HCT116 (cell line): ENCODE data around the gene ZNF573. TPM values are rescaled to one million over a fixed set of nuclear protein-coding genes. Genes with fewer than 3 reads are reported as not detected.
A peak's percentile ranks its signal among the peaks of the same experiment; 100 is the strongest.

ENCODE experiments used
- ATAC-seq: fragments of 200-7000 bp; cut with Tn5 transposase; 2 replicates; pipeline ENCODE4 v1.9.1; 2020; ENCODE audit warnings: mild to moderate bottlenecking, moderate library complexity
- BruUV-seq: library from RNA; stranded (reverse); fragments of 400-500 nt; replicated peaks from 2 replicates; lab custom pipeline; 2021; lab: Mats Ljungman, UMichigan
- CTCF ChIA-PET: fragments of 300-600 bp; sonication (Branson Sonifier 250); formaldehyde crosslinking; loops from one replicate; lab custom pipeline; 2021; ENCODE audit warnings: antibody characterized with exemption; lab: Charles Lee
- POLR2A ChIA-PET: fragments of 300-600, 350-600 bp; sonication (Branson Sonifier 250); formaldehyde crosslinking; loops from one replicate; lab custom pipeline; 2021; ENCODE audit warnings: antibody characterized with exemption; lab: Charles Lee
- RAD21 ChIA-PET, 2 experiments: fragments of 300-600 bp; sonication (Branson Sonifier 250); formaldehyde crosslinking; loops; one replicate each; lab custom pipeline; 2023; ENCODE audit warnings: low total read pairs in 2 of 2; ENCODE audit not compliant: uncharacterized antibody in 2 of 2, unreplicated experiment in 2 of 2, low non-redundant PET in 1 of 2; lab: Charles Lee
- DNase-seq: peaks from one replicate; pipeline ENCODE4 v3.0.0-alpha.2; 2010; ENCODE audit warnings: low read depth, low spot score
- H2AFZ ChIP-seq: fragments of 200-600 bp; shearing (Covaris generic), sonication (generic); 2 replicates; pipeline ENCODE4 v1.6.1; 2017; ENCODE audit warnings: low read depth, mixed run types, mixed read lengths, antibody characterized with exemption, low read length; ENCODE audit not compliant: poor library complexity, severe bottlenecking
- H3K27ac ChIP-seq: 2 replicates; pipeline ENCODE4 v1.5.1; 2012; ENCODE audit warnings: low read depth, low read length
- H3K27me3 ChIP-seq: fragments of 200-600 bp; sonication (generic); 2 replicates; pipeline ENCODE4 v1.6.1; 2016; ENCODE audit warnings: mixed run types, low read length, mixed read lengths; ENCODE audit not compliant: insufficient read depth
- H3K36me3 ChIP-seq, 2 experiments: fragments of 200-500 bp in 1 of 2; fragments of 200-600 bp in 1 of 2; sonication (Bioruptor generic) in 1 of 2; sonication (generic) in 1 of 2; 2 replicates each; pipeline versions ENCODE4 v1.5.1 to v1.6.1; 2014 to 2016; ENCODE audit warnings: low read length in 2 of 2, inconsistent platforms in 1 of 2, mixed read lengths in 1 of 2, mixed run types in 1 of 2; ENCODE audit not compliant: insufficient read depth in 2 of 2, control insufficient read depth in 1 of 2
- H3K4me1 ChIP-seq, 2 experiments: fragments of 200-600 bp in 1 of 2; sonication (generic) in 1 of 2; 2 replicates each; pipeline versions ENCODE4 v1.5.1 to v1.6.1; 2012 to 2017; ENCODE audit warnings: low read length in 2 of 2, inconsistent platforms in 1 of 2, mild to moderate bottlenecking in 1 of 2, mixed read lengths in 1 of 2, mixed run types in 1 of 2, moderate library complexity in 1 of 2; ENCODE audit not compliant: insufficient read depth in 2 of 2, control insufficient read depth in 1 of 2
- H3K4me2 ChIP-seq: fragments of 200-600 bp; sonication (generic); 2 replicates; pipeline ENCODE4 v1.6.1; 2017; ENCODE audit warnings: mixed run types, low read length, mixed read lengths
- H3K4me3 ChIP-seq, 2 experiments: fragments of 200-600 bp in 1 of 2; sonication (generic) in 1 of 2; replicated peaks in 1 of 2; 2 replicates each; pipeline ENCODE4 v1.5.1; 2011 to 2016; ENCODE audit warnings: low read length in 2 of 2, control low read depth in 1 of 2, low read depth in 1 of 2, mild to moderate bottlenecking in 1 of 2, mixed read lengths in 1 of 2, mixed run types in 1 of 2
- H3K79me2 ChIP-seq: fragments of 200-600 bp; sonication (generic); 2 replicates; pipeline ENCODE4 v1.6.1; 2017; ENCODE audit warnings: mild to moderate bottlenecking, mixed run types, low read length, moderate library complexity, mixed read lengths; ENCODE audit not compliant: insufficient read depth
- H3K9ac ChIP-seq: fragments of 200-600 bp; sonication (generic); 2 replicates; pipeline ENCODE4 v1.6.1; 2016; ENCODE audit warnings: low read length, mixed read lengths
- H3K9me2 ChIP-seq: fragments of 200-600 bp; sonication (generic), shearing (Covaris generic); 2 replicates; pipeline ENCODE4 v1.6.1; 2017; ENCODE audit warnings: mixed run types, mild to moderate bottlenecking, moderate library complexity; ENCODE audit not compliant: insufficient read depth
- H3K9me3 ChIP-seq, 2 experiments: fragments of 200-500 bp in 1 of 2; fragments of 200-600 bp in 1 of 2; sonication (Bioruptor generic) in 1 of 2; sonication (generic) in 1 of 2; 2 replicates each; pipeline ENCODE4 v1.6.1; 2014 to 2017; ENCODE audit warnings: low read length in 2 of 2, mixed read lengths in 2 of 2, inconsistent platforms in 1 of 2, low read depth in 1 of 2, mild to moderate bottlenecking in 1 of 2, mixed run types in 1 of 2, moderate library complexity in 1 of 2; ENCODE audit not compliant: control insufficient read depth in 1 of 2, insufficient read depth in 1 of 2
- H4K20me1 ChIP-seq: fragments of 200-600 bp; sonication (generic), shearing (Covaris generic); 2 replicates; pipeline ENCODE4 v1.6.1; 2017; ENCODE audit warnings: mixed run types, mild to moderate bottlenecking, moderate library complexity; ENCODE audit not compliant: insufficient read depth
- ELF1 ChIP-seq: IDR thresholded peaks from 2 replicates; pipeline ENCODE4 v1.6.1; 2012; ENCODE audit warnings: low read depth, borderline replicate concordance
- POLR2A ChIP-seq: IDR thresholded peaks from 2 replicates; pipeline ENCODE4 v1.7.0; 2011; ENCODE audit warnings: borderline replicate concordance; ENCODE audit not compliant: insufficient read depth, insufficient read length; ENCODE audit errors: extremely low read depth
- SP1 ChIP-seq: IDR thresholded peaks from 2 replicates; pipeline ENCODE4 v1.6.1; 2012; ENCODE audit warnings: low read depth
- YY1 ChIP-seq: IDR thresholded peaks from 2 replicates; pipeline ENCODE4 v1.6.1; 2011; ENCODE audit warnings: low read length, low read depth, moderate library complexity, mild to moderate bottlenecking; ENCODE audit not compliant: insufficient replicate concordance; ENCODE audit errors: extremely low read depth
- ZNF274 ChIP-seq: fragments of 200-500 bp; sonication (Bioruptor generic); IDR thresholded peaks from 2 replicates; pipeline ENCODE4 v1.6.1; 2014; ENCODE audit warnings: mild to moderate bottlenecking, low read depth, low read length, inconsistent platforms
- intact Hi-C: fragments of 100-400 bp; cut with micrococcal nuclease; formaldehyde crosslinking; loops from 2 replicates; pipeline ENCODE4 v1.10.0; 2022
- total RNA-seq: library from RNA; stranded (reverse); gene quantifications from one replicate; pipeline ENCODE4 v1.2.1, GENCODE V29; 2021; ENCODE audit not compliant: unreplicated experiment
- TF ChIP-seq, protein P1 (sequence below): IDR thresholded peaks from 2 replicates; pipeline ENCODE4 v1.6.1; 2012; ENCODE audit warnings: low read depth
- TF ChIP-seq, protein P2 (sequence below): IDR thresholded peaks from 2 replicates; pipeline ENCODE4 v1.6.1; 2012

ZNF573 gene
- total RNA-seq, 1 experiment from 2014 or later: 2.4 TPM

DNA sequence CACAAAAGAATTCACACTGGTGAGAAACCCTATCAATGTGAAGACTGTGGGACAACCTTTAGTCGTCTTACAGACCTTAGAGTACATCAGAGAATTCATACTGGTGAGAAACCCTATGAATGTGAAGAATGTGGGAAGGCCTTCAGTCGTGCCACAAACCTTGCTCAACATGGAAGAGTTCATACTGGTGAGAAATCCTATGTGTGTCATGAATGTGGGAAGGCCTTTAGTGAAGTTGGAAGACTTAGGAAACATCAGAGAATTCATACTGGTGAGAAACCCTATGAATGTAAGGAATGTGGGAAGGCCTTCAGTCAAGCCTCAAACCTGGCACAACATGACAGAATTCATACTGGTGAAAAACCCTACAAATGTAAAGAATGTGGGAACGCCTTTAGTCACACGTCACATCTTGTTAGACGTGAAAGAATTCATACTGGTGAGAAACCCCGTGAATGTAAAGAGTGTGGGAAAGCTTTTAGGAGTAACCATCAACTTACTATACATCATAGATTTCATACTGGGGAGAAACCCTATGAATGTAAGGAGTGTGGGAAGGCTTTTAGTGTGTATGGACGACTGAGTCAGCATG is 24.0 kb upstream of the ZNF573 start:
- H3K9me3 ChIP-seq: peaks cover 36 to 41% of the 10 kb centered on the region in 2 experiments; a peak in 2 of 4 replicates
- BruUV-seq: no TSS peak
- CTCF ChIA-PET: no interaction called here
- H3K27ac ChIP-seq: no peak overlapping the region
- H3K4me2 ChIP-seq: no peak overlapping the region
- intact Hi-C loops: no loop called here
- ATAC-seq: no peak
- no peaks in the 10 kb centered on the region for H3K4me1 ChIP-seq
- peak; percentile 93 for TF ChIP-seq ZNF274
- TF ChIP-seq, protein P1, sequence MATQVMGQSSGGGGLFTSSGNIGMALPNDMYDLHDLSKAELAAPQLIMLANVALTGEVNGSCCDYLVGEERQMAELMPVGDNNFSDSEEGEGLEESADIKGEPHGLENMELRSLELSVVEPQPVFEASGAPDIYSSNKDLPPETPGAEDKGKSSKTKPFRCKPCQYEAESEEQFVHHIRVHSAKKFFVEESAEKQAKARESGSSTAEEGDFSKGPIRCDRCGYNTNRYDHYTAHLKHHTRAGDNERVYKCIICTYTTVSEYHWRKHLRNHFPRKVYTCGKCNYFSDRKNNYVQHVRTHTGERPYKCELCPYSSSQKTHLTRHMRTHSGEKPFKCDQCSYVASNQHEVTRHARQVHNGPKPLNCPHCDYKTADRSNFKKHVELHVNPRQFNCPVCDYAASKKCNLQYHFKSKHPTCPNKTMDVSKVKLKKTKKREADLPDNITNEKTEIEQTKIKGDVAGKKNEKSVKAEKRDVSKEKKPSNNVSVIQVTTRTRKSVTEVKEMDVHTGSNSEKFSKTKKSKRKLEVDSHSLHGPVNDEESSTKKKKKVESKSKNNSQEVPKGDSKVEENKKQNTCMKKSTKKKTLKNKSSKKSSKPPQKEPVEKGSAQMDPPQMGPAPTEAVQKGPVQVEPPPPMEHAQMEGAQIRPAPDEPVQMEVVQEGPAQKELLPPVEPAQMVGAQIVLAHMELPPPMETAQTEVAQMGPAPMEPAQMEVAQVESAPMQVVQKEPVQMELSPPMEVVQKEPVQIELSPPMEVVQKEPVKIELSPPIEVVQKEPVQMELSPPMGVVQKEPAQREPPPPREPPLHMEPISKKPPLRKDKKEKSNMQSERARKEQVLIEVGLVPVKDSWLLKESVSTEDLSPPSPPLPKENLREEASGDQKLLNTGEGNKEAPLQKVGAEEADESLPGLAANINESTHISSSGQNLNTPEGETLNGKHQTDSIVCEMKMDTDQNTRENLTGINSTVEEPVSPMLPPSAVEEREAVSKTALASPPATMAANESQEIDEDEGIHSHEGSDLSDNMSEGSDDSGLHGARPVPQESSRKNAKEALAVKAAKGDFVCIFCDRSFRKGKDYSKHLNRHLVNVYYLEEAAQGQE: no peak
- no peak for TF ChIP-seq YY1
- TF ChIP-seq POLR2A: no peak
- TF ChIP-seq ELF1: no peak
- TF ChIP-seq SP1: no peak
- TF ChIP-seq, protein P2, sequence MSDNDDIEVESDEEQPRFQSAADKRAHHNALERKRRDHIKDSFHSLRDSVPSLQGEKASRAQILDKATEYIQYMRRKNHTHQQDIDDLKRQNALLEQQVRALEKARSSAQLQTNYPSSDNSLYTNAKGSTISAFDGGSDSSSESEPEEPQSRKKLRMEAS: no peak
- TF ChIP-seq, all 23 proteins: peak for 1
- POLR2A ChIA-PET: no interaction called here
- Histone ChIP-seq H3K9me2 (no peaks in the 10 kb centered on the region), H3K27me3 (no peaks in the 10 kb centered on the region), H3K36me3 (no peaks in the 10 kb centered on the region), H2AFZ (no peak overlapping the region), H4K20me1 (no peaks in the 10 kb centered on the region), H3K79me2 (no peaks in the 10 kb centered on the region), H3K4me3 (no peak overlapping the region), H3K9ac (no peak overlapping the region)
- DNase-seq: no peak
- RAD21 ChIA-PET: no interaction called here
